CMK (cell line): ENCODE data around the gene FMN2.
"Not testable (repeated sequence)": the region's sequence is repeated elsewhere in the genome, so short reads cannot be mapped to it uniquely, and the experiment has no call there.

Source experiments
- DNase-seq: peaks from one replicate; pipeline ENCODE4 v3.0.0-alpha.2; 2010; ENCODE audit warnings: low read depth

FMN2 gene

DNA sequence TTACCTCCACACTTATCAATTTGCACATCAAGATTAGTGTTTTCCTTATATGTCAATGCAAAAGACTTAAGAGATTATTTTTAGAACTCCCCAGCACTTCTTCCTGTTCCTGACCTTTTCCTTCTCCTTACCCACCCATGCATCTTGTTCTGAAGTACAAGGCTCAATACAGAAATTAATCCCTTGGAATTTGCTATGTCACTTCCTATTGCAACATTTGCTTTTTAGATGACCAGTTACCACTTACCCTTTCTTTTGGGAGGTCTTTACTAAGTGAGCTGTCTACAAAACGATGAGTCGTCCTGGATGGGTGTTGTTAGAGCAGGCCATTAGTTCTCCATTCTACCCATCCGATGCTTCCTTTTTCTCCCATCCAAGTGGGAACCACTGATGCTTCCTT, 221.2 kb downstream of the FMN2 start:
- DNase-seq, result no peak

DNA sequence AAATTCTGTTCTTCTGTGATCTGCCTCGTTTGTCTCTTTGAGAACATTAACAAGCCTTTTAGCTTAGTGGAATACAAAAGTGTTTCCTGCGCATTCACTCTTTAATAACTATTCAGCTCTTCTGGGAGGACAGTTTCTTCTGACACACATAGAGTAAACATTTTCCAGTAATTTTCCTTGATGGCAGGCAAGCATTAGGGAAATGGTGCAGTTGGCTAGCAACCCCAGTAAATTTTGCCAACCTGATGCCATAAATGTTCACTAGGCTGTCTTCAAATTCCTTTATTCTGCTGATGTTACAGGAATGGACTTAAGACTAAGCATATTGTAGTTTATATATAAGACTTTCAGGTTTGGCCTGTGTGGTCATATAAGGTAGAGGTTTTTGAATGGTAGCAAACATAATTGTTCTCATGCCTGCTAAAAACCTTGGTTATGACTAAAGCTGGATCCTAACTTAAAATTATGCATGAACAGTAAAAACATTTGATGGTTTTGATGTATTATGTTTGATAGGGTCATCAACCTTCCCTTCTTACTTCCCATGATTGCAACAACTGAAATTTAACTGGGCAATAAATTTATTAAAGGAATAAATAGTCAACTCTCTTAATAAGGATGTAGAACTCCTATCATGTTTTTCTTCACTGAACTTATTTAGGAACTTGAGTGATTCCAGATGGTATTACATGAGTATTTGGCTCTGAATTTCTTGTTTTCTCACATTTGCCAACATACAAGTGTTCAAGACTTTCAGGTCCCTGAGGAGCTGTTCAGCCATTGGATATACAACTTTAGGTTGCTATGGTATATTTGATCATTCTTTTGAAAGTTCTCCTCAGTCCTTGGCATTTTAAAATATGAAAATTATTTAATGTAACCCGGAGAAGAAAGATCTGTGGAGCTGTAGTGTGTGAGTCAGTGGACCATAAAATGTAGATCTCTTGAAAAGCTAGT, 223.4 kb downstream of the FMN2 start:
- DNase-seq, result no peak

DNA sequence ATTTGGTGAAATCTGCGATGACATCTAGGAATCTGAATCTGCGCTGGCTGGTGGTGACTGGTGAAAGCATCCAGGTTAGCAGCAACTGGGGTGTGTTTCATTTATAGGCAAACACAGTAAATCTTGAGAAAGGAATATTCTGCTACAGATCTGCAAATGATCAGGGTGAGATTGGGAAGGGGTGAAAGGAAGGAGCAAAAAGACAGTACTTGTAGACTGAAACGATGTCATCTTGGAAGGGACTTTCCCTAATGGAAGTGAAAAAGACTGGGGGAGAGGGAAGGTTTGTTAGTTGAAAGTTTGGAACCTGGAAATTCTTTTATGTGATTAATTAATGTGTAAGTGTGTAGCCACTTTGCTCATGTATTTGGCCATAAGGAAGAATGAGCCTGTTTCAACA, 228.3 kb downstream of the FMN2 start:
- DNase-seq, result no peak

DNA sequence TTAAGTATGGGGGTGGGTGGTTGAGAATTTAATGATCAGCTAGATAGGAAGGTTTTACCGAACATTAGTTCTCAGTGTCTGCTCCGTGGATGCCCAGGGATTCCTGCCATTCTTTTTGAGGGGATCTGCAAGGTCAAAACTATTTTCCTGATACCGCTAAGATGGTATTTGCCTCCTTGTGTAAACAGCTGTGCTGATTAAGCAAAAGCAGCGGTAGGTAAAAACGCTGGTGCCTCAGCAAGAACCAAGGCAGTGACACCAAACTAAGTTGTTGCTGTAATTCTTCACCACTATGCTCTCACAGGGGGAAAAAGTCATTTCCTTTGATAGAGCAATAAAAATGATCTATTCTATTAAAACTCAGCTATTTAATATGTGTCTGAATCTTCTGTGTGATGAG, 229.0 kb downstream of the FMN2 start:
- DNase-seq, result no peak

DNA sequence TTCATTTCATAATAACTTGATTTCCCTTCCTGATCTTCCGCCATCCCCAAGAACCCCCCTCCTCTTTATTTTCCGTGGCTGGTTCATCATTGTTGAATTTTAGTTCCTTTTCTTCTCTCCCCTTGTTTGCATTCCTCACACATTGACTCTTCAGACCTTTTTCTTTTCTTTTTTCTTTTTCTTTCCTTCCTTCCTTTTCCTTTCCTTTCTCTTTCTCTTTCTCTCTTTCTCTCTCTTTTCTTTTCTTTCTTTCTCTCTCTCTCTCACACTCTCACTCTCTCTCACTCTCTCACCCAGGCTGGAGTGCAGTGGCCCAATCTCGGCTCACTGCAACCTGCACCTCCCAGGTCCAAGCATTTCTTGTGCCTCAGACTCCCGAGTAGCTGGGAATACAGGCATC, 231.3 kb downstream of the FMN2 start:
- no peak for DNase-seq

DNA sequence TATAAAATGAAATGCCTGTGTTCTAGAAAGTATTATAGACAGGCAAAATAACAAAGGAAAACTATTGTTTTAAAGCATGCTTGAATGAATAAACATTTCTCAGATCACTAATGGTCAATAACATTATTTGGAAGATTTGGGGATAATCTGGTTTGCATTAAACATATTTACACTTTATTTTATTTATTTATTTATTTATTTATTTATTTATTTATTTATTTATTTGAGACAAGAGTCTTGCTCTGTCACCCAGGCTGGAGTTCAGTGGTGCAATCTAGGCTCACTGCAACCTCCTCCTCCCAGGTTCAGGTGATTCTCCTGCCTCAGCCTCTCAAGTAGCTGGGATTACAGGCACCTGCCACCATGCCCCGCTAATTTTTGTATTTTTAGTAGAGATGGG, 236.7 kb downstream of the FMN2 start:
- DNase-seq, result not testable (repeated sequence)

DNA sequence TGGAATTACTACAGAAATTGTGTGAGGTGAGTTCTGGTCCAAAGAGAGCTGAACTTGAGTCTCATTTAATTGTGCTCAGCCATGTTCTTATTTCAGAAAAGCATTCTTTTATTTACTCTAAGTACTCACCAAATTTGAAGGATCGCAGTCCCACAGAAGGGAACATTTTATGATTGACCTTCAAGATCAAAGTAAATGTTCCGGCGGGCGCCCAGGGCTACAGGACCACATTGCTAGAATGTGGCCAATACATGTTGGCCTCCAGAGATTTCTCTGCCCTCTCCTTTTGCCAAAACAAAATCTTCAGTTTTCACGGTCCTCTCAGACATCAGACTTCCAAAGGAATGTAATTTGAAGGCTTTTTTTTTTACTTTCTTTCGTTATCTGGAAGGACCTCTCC, 237.8 kb downstream of the FMN2 start:
- no peak for DNase-seq

DNA sequence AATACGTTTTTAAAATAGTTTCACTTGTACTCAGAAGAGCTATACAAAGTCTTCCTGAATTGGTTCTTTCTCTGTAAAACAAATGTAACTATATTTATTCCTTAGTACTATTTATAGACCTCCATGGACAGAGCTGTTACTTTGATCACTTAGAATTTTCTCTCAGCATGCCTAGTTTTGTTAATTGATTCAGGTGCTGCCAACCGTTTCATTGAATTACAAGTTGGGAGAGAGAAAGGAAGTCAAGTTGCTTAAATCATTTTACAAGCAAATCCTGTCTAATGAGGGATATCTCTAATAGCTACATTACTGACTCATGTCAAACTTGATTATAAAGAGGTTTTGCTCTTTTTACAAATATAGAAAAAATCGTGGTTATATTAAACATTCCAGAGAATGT, 241.0 kb downstream of the FMN2 start:
- no peak for DNase-seq

DNA sequence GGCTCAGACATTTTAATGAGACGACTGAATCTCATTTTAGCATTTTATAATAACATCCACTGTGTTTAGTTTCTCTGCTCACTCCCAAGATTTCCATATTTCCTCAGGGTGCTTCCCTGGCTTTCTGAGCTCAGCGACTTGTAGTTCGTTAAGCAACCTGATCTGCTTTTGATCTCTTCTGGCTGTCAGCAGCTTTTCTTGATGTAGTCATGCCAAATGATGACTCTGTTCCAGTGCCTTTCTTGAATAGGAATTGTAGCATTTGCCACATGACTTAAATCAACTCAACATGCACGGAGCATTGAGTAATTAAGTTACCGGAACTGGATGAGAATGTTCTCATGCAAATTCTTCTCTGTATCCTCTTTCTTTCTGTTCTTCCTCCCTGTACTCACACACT, 246.1 kb downstream of the FMN2 start:
- DNase-seq, result no peak

DNA sequence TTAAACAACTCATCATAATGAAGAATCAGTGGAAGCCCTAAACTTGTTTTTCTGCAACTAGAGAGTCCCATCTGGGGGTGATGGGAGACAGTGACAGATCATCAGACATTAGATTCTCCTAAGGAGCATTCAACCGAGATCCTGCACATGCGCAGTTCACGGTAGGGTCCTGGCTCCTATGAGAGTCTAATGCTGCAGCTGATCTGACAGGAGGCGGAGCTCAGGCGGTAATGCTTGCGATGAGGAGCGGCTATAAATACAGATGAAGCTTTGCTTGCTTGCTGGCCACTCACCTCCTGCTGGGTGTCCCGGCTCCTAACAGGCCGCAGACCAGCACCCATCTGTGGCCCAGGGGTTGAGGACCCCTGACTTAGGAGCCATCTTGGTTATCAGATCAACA, 247.2 kb downstream of the FMN2 start:
- no peak for DNase-seq

DNA sequence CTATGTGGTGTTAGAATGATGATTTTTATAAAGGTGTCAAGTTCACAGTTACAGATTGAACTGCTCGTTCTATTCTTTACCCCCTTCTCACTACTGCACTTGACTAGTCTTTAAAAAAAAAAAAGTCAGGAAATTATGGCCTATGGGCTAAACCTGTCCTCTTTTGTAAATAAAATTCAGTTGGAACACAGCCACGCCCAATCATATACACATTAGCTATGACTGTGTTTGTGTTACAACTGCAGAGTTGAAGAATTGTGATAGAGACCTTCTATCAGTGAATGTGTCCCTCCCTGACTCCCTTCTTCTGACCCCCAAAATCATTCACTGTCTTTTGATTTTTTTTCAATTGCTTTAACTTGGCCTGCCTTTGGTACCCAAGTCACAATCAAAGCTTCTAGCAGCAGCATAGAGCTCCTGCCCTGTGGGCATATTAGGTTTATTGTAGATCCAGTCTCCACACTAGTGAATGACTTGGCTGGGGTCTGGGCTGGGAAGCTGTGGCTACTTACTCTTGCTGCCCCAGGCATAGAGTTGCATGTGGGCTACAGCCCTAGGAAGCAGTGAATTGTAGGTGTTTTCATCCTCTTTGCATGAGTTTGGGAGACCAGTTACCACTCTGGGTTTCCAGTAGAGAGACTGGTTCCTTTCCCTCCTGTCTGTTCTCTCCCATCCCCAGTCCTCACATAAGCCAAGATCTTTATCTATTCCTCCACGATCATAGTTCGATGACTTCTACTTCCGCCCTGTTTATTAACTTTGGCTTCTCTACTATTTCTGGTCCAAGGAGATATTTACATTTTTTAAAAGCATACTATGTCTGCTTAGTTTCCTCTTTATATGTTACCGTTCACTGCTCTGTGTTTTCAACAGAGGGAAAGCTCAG, 249.9 kb downstream of the FMN2 start:
- DNase-seq, result no peak

DNA sequence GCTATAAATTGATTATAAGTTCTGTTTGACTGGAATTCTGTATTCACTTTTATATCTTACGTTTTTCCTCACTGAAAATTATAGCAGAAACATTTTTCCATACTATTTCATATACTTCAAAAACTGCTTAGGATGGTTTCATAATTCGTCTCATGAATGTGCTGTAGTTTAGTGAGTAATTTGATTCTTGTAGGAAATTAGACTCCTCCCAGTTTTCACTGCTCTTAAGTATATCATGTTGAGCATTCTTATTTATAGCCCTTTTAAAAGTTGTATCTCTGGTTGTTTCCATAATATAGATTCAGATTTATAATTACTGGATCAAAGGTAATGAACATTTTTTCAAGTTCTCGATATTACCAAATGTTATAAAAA, 250.6 kb downstream of the FMN2 start:
- DNase-seq, result no peak

DNA sequence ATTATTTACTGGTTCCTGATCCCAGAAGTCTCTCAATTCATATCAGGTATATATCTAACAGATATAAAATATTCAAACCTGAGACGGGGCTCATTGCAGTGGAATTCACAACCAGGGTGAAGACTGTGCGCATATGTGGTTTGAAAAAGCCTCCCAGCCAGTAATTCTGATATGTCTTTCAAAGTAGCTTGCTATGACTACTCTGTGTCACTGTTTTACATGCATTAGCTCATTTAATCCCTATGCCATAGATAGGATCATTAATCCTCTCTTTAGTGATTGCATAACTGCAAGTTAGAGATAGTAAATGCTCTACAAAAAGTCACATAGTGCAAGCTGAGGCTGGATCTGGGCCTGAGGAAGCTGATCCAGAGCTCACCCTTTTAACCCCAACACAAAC, 251.4 kb downstream of the FMN2 start:
- DNase-seq, result no peak

DNA sequence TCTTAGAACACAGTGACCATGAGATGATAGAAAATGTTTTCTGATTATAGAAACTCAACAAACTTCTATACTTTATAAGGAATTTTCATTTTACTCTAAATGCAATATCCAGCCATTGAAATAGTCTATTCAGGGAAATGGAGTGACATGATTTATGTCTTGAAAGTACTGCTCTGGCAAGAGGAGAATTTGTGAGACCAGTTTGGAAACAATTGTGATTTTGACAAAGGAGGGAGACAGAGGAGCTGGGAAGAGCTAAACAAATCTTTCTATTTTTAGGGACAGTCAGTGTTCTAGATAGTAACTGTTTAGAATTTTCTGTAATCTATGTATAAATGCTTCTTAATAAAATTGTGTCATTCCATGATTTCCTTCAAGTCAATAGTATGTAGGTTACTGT, 252.3 kb downstream of the FMN2 start:
- no peak for DNase-seq

DNA sequence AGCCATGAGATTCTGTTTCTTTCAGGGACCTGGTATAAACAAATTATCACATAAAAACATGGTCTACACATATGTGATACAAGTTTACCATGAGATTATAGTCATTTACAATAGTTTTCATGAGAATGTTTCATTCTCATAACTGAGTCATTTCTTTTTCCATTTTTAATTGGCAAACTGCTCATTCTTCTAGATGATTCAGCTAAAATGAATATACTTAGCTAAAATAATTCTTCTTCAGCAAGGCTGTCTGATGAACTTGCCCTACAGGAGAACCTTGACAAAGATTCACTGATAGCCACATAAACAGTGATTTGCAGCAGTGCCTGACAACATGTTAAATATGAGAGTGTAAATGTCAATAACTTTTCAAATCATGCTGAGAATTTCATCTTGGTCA, 253.2 kb downstream of the FMN2 start:
- no peak for DNase-seq

DNA sequence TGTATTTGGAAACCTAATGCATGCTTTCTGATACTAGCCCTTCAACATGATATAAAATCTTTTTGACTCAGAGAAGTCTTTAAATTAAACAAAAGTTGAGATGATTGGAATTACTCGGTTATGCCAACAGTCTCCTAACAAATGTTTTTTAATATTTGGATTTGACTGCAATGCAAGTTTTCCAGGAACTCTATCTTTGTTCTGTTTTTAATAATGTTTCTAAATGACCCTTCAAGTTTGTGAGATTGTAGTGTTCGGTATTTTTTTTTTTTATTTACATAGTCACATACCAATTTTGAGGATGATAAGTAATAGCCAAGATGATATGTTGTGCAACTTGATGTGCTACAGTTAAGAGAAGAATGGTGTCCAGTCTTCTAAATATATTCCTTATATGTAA, 258.0 kb downstream of the FMN2 start:
- DNase-seq, result no peak

DNA sequence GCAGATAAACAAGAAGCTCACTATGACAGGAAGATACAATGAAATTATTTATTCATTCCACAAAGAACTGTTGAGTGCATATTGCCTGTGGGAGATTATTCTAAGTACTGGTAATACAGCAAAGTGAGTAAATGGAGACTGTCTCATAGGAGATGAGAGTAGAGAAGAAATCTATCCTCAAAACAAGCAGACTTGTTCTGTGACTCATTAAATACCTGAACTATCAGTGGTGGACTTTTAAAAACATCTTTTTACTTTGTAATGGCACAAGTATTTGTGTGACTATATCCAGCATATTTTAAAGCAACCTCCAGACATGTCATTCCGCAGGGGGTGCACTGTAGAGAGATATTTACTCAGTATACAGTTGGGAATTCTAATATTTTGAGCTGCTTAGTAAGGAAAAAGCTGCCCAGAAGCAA, 259.2 kb downstream of the FMN2 start:
- no peak for DNase-seq

DNA sequence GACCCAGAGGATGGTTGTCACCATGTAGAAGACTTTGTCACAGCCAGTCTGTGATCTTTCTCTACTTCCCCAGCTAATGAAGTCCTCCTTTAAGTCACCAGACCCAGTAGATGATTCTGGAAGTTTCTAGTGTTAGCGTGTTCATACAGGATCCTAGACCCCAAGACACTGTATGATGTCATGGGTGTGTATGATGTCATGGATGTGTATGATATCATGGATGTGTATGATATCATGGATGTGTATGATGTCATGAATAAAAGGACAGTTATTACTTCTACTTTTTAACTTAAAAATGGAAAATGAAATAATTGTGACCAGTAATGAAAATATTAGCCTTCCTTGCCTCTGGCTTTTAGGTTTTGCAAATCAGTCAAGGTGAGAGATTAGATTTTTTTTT, 260.0 kb downstream of the FMN2 start:
- no peak for DNase-seq

DNA sequence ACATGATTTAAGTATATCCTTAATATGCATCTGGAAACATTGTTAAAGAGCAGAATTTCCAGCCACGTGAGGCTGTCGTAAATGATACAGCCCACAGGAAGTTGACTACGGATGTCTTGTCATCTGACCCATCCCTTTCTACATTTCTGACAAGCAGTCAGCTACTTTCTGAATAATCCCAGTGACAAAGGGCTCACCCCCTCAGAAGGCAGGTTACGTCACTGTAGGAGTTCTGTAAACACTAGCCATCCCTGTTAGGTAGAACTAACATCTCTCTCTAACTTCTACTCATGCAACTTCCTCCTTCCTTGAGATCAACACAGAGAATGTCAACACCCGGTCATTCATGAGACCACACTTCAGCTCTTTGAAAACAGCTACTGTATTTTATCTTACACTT, 261.1 kb downstream of the FMN2 start:
- no peak for DNase-seq

DNA sequence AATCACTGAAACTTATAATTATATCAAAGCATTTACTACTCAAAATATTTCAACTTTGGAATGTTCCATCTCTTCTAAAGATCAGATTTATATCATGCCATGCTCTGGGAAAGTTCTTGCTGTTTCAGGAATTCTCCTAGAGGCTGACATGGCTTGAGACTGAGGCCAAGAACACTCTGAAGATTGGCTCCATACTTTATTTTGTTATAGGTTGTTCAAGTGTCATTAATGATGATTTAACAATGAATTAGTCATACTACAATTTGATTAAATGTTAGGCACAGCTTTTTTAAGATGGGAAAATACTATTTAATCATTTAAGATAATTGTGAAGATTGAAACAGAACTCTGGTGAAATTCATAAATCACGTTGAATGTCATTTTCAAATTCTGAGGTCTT, 264.9 kb downstream of the FMN2 start:
- no peak for DNase-seq

DNA sequence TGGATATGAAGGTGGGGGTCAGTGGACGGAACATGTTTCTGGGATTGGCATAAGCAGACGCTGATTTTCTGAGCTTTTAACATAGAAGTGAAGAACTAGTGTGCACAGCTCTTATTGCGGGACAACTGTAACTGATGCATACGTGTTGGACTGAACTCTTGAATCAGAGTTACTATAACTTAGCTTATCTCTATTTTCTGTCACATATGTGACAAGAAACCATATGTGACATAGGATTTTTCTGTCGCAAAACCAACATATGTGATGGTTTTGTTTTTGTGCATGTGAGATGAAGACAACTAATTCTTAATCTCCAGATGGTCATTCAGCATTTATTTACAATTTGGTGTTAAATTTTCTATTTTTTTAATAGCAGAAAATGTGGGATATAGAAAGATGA, 270.4 kb downstream of the FMN2 start:
- DNase-seq, result no peak

DNA sequence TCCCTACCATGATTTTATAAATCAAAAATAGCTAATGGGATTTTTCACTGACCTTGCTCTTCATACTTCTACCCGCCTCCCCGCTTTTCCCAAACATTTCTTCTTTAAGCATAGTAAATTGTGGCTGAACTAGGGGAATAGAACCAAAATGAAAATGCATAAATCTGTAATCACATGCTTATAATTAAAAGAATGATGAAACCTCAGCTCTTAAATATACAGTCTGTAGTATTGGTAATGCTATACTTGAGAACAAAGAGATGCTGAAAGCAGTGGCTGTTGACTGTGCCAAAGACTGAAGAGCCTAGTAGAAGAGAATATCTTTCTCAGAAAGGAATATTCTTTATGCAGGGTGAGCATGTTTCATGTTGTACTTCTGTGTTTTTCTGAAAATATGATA, 271.1 kb downstream of the FMN2 start:
- no peak for DNase-seq

DNA sequence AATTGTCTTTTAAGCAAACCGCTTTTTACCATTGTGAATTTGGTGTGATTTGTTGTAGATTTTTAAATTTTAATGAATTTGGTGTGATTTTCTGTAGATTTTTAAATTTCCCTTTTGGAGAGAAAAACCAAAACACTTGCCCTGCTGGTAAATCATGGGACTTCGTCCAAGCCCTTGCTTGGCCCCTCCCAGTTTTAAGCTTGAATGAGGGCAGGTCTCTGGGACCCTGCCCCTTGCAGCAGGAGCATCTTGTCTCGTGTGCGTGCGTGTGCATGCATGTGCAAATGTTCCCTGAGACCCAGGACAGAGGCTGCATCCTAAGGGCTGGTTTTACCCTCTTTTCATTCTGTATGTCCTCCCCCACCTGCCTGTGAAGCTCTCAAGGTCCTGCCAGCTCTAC, 271.6 kb downstream of the FMN2 start:
- DNase-seq, result no peak
